Ascending aorta (tissue), 2 donors: ENCODE measurements around the gene CDK5R1. TPM values are rescaled to one million over a fixed set of nuclear protein-coding genes. Genes with fewer than 3 reads are reported as not detected.

Source experiments
- DNase-seq, 2 donors: peaks; one replicate each; pipeline ENCODE4 v3.0.0-alpha.2; 2019; ENCODE audit warnings: low spot score in 2 of 2
- H3K27ac ChIP-seq, 2 donors: fragments of 200-600 bp; sonication (generic); one replicate each; pipeline ENCODE4 v1.5.1; 2016 to 2017; ENCODE audit warnings: mild to moderate bottlenecking in 1 of 2
- H3K27me3 ChIP-seq: fragments of 200-600 bp; sonication (generic); one replicate; pipeline ENCODE4 v1.5.1; 2017
- H3K36me3 ChIP-seq, 2 donors: fragments of 200-600 bp; sonication (generic); one replicate each; pipeline ENCODE4 v1.5.1; 2016
- H3K4me1 ChIP-seq, 2 donors: fragments of 200-600 bp; sonication (generic); one replicate each; pipeline ENCODE4 v1.5.1; 2016 to 2017; ENCODE audit warnings: mild to moderate bottlenecking in 1 of 2
- H3K4me3 ChIP-seq, 2 donors: fragments of 200-600 bp; sonication (generic); one replicate each; pipeline ENCODE4 v1.5.1; 2016 to 2017; ENCODE audit warnings: mild to moderate bottlenecking in 1 of 2
- H3K9me3 ChIP-seq, 2 donors: fragments of 200-600 bp; sonication (generic); one replicate each; pipeline ENCODE4 v1.5.1; 2016
- intact Hi-C: fragments of 100-400 bp; cut with DNase I; formaldehyde crosslinking; loops from one replicate; pipeline ENCODE4 v1.15.1; 2023
- total RNA-seq: library from RNA; depleted of rRNA; stranded (reverse); fragments of >200 nt; gene quantifications from one replicate; pipeline ENCODE4 v1.1.0, GENCODE V29; 2016
- TF ChIP-seq, protein P1 (sequence below), 3 experiments: fragments of 200-600 bp in 2 of 3; fragments of 450-650 bp in 1 of 3; sonication (generic) in 2 of 3; IDR thresholded peaks; one replicate each; pipeline ENCODE4 v1.5.1; 2016 to 2019; ENCODE audit warnings: antibody characterized with exemption in 3 of 3, mild to moderate bottlenecking in 1 of 3, moderate library complexity in 1 of 3

CDK5R1 gene
- total RNA-seq, 1 donor from 2014 or later = not detected

DNA sequence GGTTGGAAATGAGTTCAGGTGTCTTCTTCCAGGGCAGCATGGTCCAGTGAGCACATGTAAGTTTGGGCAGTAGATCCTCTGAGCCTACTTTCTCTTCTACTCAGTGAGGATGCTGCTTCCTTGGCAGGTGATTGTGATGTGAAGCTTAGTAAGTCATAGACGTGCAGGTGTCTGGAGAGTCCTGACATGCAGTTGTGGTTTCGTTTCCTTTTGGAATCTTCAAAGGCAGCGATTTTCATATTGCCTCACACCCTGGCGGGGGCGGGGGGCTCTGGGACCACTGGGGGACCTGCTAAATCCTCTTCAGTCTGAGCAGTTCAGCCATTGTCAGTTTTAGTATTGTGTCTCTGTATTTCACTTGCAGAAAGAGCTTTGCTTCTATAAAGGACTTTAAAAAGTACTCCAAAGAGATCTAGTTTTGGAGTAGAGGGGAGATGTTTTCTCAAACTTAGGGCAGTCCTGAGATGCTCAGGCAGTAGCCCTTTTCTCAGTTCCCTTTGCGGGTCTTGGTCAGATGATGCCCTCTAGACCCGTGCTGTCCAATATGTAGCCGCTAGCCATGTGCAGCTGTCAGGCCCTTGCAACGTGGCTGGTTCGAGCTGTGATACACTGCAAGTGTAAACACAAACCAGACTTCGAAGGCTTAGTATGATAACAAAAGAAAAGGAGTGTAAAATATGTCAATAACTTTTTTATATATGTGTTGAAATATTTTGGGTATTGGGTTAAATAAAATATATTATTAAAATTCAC, 4.0 kb upstream of the CDK5R1 start:
- no peaks in the 10 kb centered on the region for H3K9me3 ChIP-seq
- H3K4me3 ChIP-seq = no peak overlapping the region
- peaks cover 44 to 52% of the 10 kb centered on the region in 2 donors for H3K36me3 ChIP-seq
- DNase-seq = no peak
- no peaks in the 10 kb centered on the region for H3K27me3 ChIP-seq
- TF ChIP-seq, protein P1, sequence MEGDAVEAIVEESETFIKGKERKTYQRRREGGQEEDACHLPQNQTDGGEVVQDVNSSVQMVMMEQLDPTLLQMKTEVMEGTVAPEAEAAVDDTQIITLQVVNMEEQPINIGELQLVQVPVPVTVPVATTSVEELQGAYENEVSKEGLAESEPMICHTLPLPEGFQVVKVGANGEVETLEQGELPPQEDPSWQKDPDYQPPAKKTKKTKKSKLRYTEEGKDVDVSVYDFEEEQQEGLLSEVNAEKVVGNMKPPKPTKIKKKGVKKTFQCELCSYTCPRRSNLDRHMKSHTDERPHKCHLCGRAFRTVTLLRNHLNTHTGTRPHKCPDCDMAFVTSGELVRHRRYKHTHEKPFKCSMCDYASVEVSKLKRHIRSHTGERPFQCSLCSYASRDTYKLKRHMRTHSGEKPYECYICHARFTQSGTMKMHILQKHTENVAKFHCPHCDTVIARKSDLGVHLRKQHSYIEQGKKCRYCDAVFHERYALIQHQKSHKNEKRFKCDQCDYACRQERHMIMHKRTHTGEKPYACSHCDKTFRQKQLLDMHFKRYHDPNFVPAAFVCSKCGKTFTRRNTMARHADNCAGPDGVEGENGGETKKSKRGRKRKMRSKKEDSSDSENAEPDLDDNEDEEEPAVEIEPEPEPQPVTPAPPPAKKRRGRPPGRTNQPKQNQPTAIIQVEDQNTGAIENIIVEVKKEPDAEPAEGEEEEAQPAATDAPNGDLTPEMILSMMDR (IDR thresholded peaks at IDR 0.05) = no peak
- H3K27ac ChIP-seq = peak overlapping the region in 1 of 2 donors; percentile 56
- peaks cover 0 to 25% of the 10 kb centered on the region in 2 donors for H3K4me1 ChIP-seq
- intact Hi-C loops = loop anchor here (5.0 to 10.0 kb wide), 5 partner anchors 172 to 512 kb away; partner anchors contain the start of genes MYO1D and SPACA3

DNA sequence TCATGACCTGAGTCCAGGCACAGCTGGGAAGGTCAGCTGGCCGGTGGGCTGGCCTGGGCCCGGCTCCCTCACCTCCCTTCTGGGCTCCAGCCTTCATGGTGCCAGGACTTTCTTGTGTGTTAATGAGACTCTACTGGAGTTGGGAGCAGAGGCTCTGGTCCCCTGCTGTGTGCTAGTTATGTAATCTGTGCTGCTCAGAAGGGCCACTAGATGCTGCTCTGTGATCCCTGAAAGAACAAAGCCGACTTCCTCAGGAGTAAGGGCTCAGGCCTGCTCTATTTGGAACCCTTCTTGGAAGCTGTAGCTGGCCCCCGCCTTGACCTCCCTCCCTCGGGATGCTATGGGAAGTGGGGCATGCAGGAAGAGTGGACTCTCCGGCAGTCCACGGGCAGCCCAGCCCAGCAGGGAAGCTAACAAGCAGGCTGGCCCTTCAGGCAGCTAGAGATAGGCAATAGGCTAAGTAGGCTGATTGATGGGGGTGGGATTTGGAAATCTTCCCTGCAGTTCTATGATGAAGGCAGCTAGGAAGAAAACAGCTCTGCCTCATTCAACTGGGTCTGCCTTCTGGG, 3.3 kb upstream of the CDK5R1 start:
- H3K27ac ChIP-seq = peak overlapping the region; percentile 43 to 56
- H3K4me3 ChIP-seq = no peak overlapping the region
- H3K4me1 ChIP-seq = peaks cover 0 to 27% of the 10 kb centered on the region in 2 donors
- intact Hi-C loops = loop anchor here (5.0 to 10.0 kb wide), 5 partner anchors 171 to 511 kb away; partner anchors contain the start of genes MYO1D and SPACA3
- TF ChIP-seq, protein P1 (IDR thresholded peaks at IDR 0.05) = peak; percentile 66 to 88 (median 80)
- no peaks in the 10 kb centered on the region for H3K27me3 ChIP-seq
- DNase-seq = peak in 1 of 2 donors; percentile 87
- H3K36me3 ChIP-seq = peaks cover 37 to 44% of the 10 kb centered on the region in 2 donors
- H3K9me3 ChIP-seq = no peaks in the 10 kb centered on the region

DNA sequence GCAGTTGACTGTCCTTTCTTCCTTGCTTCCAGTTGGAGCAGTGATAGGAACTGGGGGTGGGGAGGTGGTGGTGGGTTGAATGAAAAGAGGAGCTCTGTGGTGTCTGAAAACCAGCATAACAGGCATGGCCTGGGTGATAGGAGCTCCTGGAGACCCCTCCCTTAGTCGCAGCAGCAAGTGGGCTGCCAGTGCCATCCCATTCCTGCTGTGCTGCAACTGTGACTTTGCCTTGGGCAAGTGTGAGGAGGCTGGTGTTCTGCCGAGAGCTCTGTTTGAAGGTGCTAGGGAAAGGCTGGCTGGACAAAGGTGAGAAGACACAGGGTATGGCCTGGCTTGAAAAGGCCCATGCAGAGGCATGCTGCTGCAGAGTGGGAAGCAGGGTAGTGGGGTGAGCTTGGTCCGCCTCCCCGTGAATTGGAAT, 2.7 kb upstream of the CDK5R1 start:
- Histone ChIP-seq H3K27me3 (no peaks in the 10 kb centered on the region), H3K4me3 (no peak overlapping the region), H3K9me3 (no peaks in the 10 kb centered on the region), H3K4me1 (peaks cover 0 to 27% of the 10 kb centered on the region in 2 donors), H3K27ac (peak overlapping the region; percentile 43 to 56), H3K36me3 (peaks cover 32 to 38% of the 10 kb centered on the region in 2 donors)
- intact Hi-C loops = loop anchor here (5.0 to 10.0 kb wide), 5 partner anchors 171 to 511 kb away; partner anchors contain the start of genes MYO1D and SPACA3
- no peak for DNase-seq
- TF ChIP-seq, protein P1 (IDR thresholded peaks at IDR 0.05) = no peak

DNA sequence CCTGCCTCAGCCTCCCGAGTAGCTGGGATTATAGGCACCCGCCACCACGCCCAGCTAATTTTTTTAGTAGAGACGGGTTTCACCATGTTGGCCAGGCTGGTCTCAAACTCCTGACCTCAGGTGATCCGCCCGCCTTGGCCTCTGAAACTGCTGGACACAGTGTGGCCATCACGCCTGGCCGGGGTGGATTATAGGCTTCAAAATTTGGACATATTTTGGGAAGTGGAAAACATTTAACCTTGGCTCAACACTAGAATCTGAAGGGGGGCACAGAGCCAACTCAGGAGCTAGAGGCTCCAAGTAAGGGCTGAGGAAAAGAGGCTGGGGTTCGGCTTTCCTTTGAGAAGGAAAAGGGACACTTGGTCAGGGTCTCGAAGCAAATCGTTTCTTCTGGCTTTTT, 2.2 kb upstream of the CDK5R1 start:
- peak overlapping the region in 1 of 2 donors; percentile 43 for H3K27ac ChIP-seq
- no peaks in the 10 kb centered on the region for H3K9me3 ChIP-seq
- no peak overlapping the region for H3K4me3 ChIP-seq
- TF ChIP-seq, protein P1 (IDR thresholded peaks at IDR 0.05) = no peak
- intact Hi-C loops = loop anchor here (5.0 to 10.0 kb wide), 5 partner anchors 170 to 510 kb away; partner anchors contain the start of genes MYO1D and SPACA3
- peaks cover 0 to 27% of the 10 kb centered on the region in 2 donors for H3K4me1 ChIP-seq
- DNase-seq = no peak
- no peaks in the 10 kb centered on the region for H3K27me3 ChIP-seq
- peaks cover 26 to 33% of the 10 kb centered on the region in 2 donors for H3K36me3 ChIP-seq

DNA sequence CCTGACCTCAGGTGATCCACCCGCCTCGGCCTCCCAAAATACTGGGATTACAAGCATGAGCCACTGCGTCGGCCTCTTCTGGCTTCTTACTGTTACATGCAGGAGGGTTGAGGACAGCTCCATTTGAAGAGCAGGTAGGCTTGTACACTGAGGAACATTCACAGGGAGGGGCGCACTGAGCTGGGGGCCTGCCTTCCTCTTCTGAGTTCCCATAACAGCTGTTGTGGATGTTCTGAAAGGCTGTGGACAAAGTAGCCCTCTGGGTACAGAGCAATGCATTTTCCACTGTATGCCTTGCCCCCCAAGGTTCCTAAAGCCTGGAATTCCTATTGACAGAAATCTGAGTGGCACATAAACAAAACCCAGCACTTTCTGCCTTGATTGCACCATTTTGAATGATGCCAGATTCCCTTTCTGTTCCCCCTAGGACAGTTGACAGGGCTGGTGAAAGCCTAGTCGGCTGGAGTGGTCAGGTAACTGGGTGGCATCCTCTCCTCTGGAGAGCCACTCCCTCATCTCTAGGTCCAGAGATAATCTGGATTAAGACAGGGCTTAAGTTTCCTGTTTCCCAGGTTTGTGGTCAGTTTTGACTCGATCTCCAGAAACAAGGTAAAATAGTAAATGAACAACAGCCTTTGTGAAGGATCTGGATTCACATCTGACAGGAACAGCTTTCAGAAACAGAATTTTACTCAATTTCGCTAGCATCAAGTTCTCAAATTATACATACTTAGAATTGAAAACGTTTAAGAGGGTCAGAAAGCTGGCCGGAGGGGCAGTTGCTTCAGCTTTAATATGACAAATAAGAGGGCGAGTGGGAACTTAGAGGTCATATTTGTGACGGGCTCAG, 1.3 kb upstream of the CDK5R1 start:
- Histone ChIP-seq H3K27me3 (no peaks in the 10 kb centered on the region), H3K36me3 (peaks cover 17 to 24% of the 10 kb centered on the region in 2 donors), H3K4me3 (peak overlapping the region; percentile 75 to 76), H3K9me3 (no peaks in the 10 kb centered on the region), H3K4me1 (peaks cover 0 to 27% of the 10 kb centered on the region in 2 donors), H3K27ac (peak overlapping the region; percentile 80 to 81)
- TF ChIP-seq, protein P1 (IDR thresholded peaks at IDR 0.05) = no peak
- intact Hi-C loops = loop anchor here (1.0 to 10.0 kb wide), 3 partner anchors 11 to 509 kb away; partner anchors contain the start of gene SPACA3
- no peak for DNase-seq
